Measurements from ENCODE around the gene BAIAP2L2.

BAIAP2L2 gene

GRCh38 chr22:38067761-38068360, 42.6 kb downstream of the BAIAP2L2 start:
- DNase-seq (ENCODE audit: low read depth) = no peak

GRCh38 chr22:38067028-38067415, 43.5 kb downstream of the BAIAP2L2 start:
- no peak for DNase-seq (ENCODE audit: low read depth)

- no peak for DNase-seq (ENCODE audit: low read depth)
These were observed 44.0 kb downstream of the BAIAP2L2 start for GRCh38 chr22:38066381-38067027.

DNA sequence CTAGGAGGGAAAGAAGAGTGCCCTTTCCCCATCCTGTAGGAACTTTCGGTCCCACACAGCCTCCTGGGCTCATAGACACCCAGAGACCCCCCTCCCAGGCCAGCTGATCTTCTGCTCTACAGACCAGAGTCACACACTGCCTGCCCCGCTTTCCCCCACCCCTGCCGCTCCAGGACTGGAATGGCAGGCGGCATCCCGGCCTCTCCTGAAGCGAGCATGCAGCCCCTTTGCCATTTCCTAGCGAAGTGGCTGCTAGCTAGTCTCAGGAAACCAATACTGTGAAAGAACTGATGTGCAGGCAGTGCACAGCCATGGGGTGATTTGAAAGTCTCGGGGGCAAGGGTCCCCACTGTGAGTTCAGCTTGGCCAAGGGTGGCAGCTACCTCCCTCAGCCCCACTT, 44.9 kb downstream of the BAIAP2L2 start:
- no peak for DNase-seq (ENCODE audit: low read depth)

- DNase-seq (ENCODE audit: low read depth) = no peak
These were observed 47.7 kb downstream of the BAIAP2L2 start for GRCh38 chr22:38062791-38063190.

GRCh38 chr22:38056969-38057891, 53.3 kb downstream of the BAIAP2L2 start, which contains the start of gene PICK1:
PICK1 (plus strand) TSS chr22:38057404; CDS start chr22:38057810, 406 bp downstream.
- peak; percentile 56 for DNase-seq (ENCODE audit: low read depth)

GRCh38 chr22:38051900-38052862, 58.3 kb downstream of the BAIAP2L2 start:
- DNase-seq (ENCODE audit: low read depth) = peak; percentile 47

DNA sequence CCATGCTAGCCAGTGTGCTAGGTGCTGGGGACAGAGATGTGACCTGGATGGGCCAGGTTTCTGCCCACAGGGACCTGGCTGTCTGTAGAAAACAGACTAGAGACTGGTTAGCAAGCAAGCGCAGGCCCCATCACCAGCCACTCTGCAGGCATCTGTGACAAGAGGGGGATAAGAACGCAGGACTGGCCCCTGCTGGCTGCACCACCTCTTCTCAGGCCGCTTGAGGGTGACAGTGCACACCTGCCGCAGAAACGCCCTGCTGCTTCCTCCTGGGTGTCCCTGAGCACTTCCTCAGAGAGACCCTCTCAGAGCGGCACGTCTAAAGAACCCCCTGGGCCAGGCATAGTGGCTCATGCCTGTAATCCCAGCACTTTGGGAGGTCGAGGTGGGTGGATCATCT, 59.2 kb downstream of the BAIAP2L2 start:
- no peak for DNase-seq (ENCODE audit: low read depth)

- DNase-seq (ENCODE audit: low read depth) = no peak
These were observed 59.8 kb downstream of the BAIAP2L2 start for GRCh38 chr22:38050720-38051119.

DNA sequence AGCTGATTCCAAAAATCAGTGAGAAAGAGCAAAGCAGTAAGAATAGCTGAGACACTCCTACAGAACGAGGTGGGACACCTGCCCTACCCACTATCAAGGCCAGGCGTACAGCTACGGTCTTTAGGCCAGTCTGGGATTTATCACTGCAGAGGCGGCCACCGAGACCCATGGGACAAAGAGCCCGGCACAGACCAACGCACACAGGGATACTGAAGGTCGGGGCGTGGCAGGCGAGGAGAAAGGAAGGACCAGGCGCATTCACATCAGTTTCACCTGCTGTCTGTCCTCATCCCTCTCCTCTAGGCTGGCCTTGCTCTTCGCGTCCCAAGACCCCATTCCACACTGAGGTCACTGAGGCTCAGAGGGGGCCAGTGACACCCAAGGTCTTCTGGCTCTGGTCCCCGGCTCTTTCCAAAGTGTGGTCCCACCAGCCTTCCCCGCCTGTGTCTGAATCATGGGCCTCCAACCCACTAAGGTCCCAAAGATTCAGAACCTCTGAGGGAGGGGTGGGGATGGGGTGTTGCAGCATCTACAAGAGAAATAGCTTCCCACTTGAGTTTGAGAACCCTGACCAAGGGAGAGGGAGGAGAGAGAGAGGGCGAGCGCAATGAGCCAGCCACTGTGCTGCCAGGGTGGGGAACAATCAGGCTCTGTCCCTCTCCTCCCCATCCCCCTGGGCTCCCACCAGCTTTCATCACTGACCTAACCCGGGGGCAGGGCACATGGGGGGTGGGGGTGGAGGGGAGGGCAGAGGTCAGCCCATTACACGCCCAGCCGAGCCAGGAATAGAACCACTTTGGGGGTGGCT, 60.5 kb downstream of the BAIAP2L2 start:
- DNase-seq (ENCODE audit: low read depth) = no peak

GRCh38 chr22:38046070-38046748, 64.3 kb downstream of the BAIAP2L2 start:
- DNase-seq (ENCODE audit: low read depth) = no peak

GRCh38 chr22:38043151-38044039, 67.1 kb downstream of the BAIAP2L2 start:
- no peak for DNase-seq (ENCODE audit: low read depth)

DNA sequence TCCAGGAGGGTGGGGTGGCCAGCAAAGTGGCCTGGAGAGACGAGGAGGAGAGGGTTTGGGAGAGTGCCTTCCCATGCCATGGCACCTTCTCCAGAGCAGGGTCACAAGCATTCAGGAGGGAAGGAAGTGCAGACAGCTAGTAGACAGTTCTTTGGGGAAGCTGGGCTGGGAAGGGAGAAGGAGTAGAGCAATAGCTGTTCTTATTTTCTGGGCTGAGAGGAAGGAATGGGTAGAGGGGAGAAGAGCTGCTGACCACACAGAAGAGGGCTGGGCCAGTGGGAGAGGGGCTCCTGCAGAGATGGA, 68.0 kb downstream of the BAIAP2L2 start:
- DNase-seq (ENCODE audit: low read depth) = no peak

DNA sequence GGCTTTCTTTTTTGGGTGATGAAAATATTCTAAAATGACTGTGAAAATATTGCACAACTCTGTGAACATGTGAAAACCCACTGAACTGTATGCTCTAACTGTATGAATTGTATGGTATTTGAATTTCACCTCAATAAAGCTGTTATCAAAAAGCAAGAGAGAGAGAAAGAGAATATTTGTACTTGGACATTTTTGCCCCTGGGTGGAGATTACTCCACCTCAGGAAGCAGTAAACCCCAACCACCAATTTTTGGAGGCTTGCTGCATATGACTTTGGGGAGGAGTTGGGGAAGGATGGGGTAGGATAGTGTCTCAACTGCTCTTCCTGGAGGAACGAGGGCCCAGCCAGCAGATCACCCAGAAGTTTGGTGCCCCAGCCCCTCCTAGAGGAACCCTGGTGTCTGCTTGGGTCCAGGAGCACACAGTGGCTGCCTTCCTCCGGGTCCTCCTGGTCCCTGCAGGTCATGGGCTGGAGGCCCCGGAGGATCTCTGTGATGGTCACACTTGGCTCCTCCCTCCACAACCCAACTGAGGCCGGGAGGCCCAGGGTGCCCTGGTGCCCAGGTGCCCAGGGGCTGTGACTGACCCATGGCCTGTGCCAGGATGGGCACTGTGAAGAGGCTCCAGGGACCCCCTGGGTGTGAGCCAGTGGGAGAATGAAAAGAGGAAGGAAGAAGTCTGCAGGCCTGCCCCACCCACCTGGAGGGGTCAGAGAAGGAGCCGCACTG, 68.6 kb downstream of the BAIAP2L2 start:
- no peak for DNase-seq (ENCODE audit: low read depth)

GRCh38 chr22:38040953-38041759, 69.3 kb downstream of the BAIAP2L2 start:
- DNase-seq (ENCODE audit: low read depth) = no peak

GRCh38 chr22:38038890-38039812, 71.3 kb downstream of the BAIAP2L2 start:
- DNase-seq (ENCODE audit: low read depth) = no peak

DNA sequence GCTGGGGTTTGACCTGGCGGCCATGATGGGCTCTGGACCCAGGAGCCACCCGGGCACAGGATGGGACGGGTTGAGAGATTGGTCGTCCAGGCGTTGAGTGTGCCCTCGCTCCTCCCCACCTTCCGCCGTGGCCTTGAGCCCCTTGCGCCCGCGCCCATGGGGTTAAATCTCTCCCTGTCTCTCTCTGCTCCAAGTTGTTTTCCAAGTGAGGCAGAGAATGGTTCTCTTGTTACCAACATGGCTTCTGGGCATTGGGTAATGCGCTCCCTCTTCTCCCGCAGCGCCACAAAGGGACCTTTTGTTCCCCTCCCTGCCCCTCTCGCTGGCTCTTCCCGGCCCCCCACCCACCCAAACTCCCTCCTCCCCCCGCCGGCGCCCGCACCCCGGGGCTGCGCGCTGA, 72.1 kb downstream of the BAIAP2L2 start:
- no peak for DNase-seq (ENCODE audit: low read depth)

Data from stimulated activated CD8-positive, alpha-beta memory T cell treated with anti-CD3 and anti-CD28 coated beads, Interleukin-15, amount 100 ng/mL, for 24 hours (primary cell).